HG03060 (cell line): ENCODE data around the gene RAN.

Experiments
- ATAC-seq: cut with Tn5 transposase; IDR thresholded peaks from one replicate; pipeline ENCODE4 v1.9.1; 2021; ENCODE audit warnings: low read depth, moderate number of reproducible peaks; ENCODE audit not compliant: unreplicated experiment

RAN gene

DNA sequence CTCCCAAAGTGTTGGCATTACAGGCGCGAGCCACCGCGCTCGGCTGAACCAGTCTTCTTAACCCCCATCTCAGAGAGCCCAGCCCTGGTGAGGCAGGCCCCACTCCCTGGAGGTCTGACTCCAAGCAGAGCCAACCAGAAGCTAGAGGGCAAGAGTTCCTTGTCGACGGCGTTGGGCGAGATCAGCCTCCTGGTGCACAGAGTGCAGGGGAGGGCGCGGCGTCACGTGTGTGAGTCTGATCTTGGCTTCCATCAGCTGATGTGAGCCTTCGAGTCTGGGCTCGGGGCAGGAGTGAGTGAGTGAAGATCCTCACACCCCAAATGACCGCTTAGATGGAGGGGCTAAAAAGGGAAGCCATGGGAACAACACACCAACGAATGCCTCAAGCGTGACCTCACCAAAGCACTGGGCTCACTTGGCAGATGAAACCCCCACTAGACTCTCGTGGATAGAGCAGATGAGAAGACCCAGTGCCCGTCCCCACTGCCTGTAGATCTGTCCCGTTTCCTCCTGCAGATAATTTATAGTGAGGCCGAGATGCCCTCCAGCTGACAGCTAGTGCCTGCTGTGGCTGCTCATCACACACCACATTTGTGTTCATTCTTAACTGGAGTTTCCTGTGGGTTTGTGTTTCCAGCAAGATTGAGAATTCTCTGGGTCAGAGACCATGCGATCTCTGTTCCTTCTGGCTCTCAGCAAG, 53.2 kb downstream of the RAN start:
- ATAC-seq: no peak

DNA sequence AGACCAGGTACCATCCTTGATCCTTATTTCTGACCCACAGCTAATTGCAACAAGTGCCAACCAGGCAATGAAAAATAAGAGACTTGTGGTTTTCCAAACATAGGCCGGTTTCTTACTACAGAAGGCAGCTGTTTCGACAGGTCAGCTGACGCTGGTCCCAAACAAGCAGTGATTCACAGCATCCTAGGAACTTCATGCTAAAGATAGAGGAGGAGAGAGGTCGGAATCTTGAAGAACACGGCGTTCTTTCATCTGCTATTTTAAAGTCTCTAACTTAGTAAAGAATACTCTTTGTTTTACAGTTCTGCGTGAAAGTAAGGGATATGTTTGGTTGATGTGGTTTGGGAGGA, 53.8 kb downstream of the RAN start:
- ATAC-seq: no peak
